HTR-8/SVneo (cell line): Measurements from ENCODE around the gene STOM.

Experiments
- DNase-seq: peaks from one replicate; pipeline ENCODE4 v3.0.0; 2011; ENCODE audit warnings: low spot score, mixed read lengths; ENCODE audit not compliant: insufficient read length
- FAIRE-seq: peaks from 2 replicates; lab custom pipeline; 2011; peaks lifted over from hg19 to GRCh38; lab: Jason Lieb, UNC

Gene STOM

GRCh38 chr9:121289772-121290370 lies 80.2 kb downstream of the STOM start:
- FAIRE-seq = no peak
- no peak for DNase-seq

- no peak for FAIRE-seq
- DNase-seq = no peak
These were observed 80.9 kb downstream of the STOM start for GRCh38 chr9:121289026-121289771.
